Small intestine (tissue), 7 donors: ENCODE results near the gene ERAP2. TPM values are rescaled to one million over a fixed set of nuclear protein-coding genes. Genes with fewer than 3 reads are reported as not detected.

Experiments used
- DNase-seq, 2 donors: peaks; one replicate each; pipeline versions ENCODE4 v3.0.0 to v3.0.0-alpha.2; 2013
- FAIRE-seq: peaks from 2 replicates; lab custom pipeline; 2012; peaks lifted over from hg19 to GRCh38; lab: Jason Lieb, UNC
- H3K27ac ChIP-seq, 3 donors: one replicate each; pipeline ENCODE4 v1.5.1; 2013; ENCODE audit warnings: low read length in 2 of 3, mild to moderate bottlenecking in 2 of 3, control low read depth in 1 of 3, inconsistent platforms in 1 of 3, low read depth in 1 of 3, moderate library complexity in 1 of 3
- H3K27me3 ChIP-seq, 3 donors: one replicate each; pipeline ENCODE4 v1.6.1; 2013; ENCODE audit warnings: low read length in 3 of 3, inconsistent platforms in 1 of 3; ENCODE audit not compliant: control insufficient read depth in 3 of 3, insufficient read depth in 3 of 3
- H3K36me3 ChIP-seq, 3 donors: one replicate each; pipeline ENCODE4 v1.6.1; 2013; ENCODE audit warnings: low read length in 3 of 3, inconsistent platforms in 1 of 3, low read depth in 1 of 3, mild to moderate bottlenecking in 1 of 3, moderate library complexity in 1 of 3; ENCODE audit not compliant: control insufficient read depth in 3 of 3, insufficient read depth in 2 of 3
- H3K4me1 ChIP-seq, 3 donors: one replicate each; pipeline ENCODE4 v1.6.1; 2013; ENCODE audit warnings: low read length in 2 of 3, inconsistent platforms in 1 of 3, low read depth in 1 of 3, mild to moderate bottlenecking in 1 of 3, moderate library complexity in 1 of 3; ENCODE audit not compliant: control insufficient read depth in 3 of 3, insufficient read depth in 2 of 3
- H3K4me3 ChIP-seq, 3 donors: one replicate each; pipeline ENCODE4 v1.5.1; 2013; ENCODE audit warnings: low read length in 3 of 3, control low read depth in 1 of 3, inconsistent platforms in 1 of 3, low read depth in 1 of 3, mild to moderate bottlenecking in 1 of 3, moderate library complexity in 1 of 3
- H3K9me3 ChIP-seq, 2 donors: one replicate each; pipeline ENCODE4 v1.6.1; 2013; ENCODE audit warnings: low read depth in 1 of 2, low read length in 1 of 2; ENCODE audit not compliant: control insufficient read depth in 2 of 2, insufficient read depth in 1 of 2
- WGBS, 3 donors: extraction: QIAGEN DNeasy Blood & Tissue Kit; methylation state at CpG; one replicate each; pipeline ENCODE4 v1.1.7; 2013; 5-methylcytosine and 5-hydroxymethylcytosine counted together
- polyA plus RNA-seq, 4 donors: library from polyadenylated mRNA; stranded (reverse) in 3 of 4; unstranded in 1 of 4; fragments of 200-250 nt in 3 of 4; fragments of 120-200 nt in 1 of 4; gene quantifications; one replicate each; pipeline versions ENCODE4 v1.2.1 to v1.2.3, GENCODE V29; 2013
- donor health status: healthy with polysubstance abuse.
- donor health status: control.
- donor health status: control.
- donor health status: Bipolar disorder and iron deficiency.
- donor health status: healthy.

ERAP2 gene
- polyA plus RNA-seq, 4 donors = 4.1 to 43.3 (median 6.0) TPM

- H3K4me1 ChIP-seq = no peaks in the 10 kb centered on the region
- DNase-seq (no peak), FAIRE-seq (no peak)
- H3K36me3 ChIP-seq = peaks cover 8 to 25% (median 9%) of the 10 kb centered on the region in 3 donors
- 95 to 98% (median 97%) methylated on average over 4 of the region's 4 CpGs for WGBS, 3 donors
- no peaks in the 10 kb centered on the region for H3K27me3 ChIP-seq
- no peak overlapping the region for H3K4me3 ChIP-seq
- H3K9me3 ChIP-seq = no peaks in the 10 kb centered on the region
- no peak overlapping the region for H3K27ac ChIP-seq
These were observed 33.1 kb downstream of the ERAP2 start for GRCh38 chr5:96909435-96909834.

GRCh38 chr5:96911139-96911538 is 34.8 kb downstream of the ERAP2 start:
- no peak for DNase-seq
- Histone ChIP-seq H3K4me3 (no peak overlapping the region), H3K36me3 (peaks cover 8 to 24% (median 10%) of the 10 kb centered on the region in 3 donors), H3K27ac (no peak overlapping the region), H3K27me3 (no peaks in the 10 kb centered on the region), H3K4me1 (no peaks in the 10 kb centered on the region), H3K9me3 (no peaks in the 10 kb centered on the region)
- 92 to 97% (median 93%) methylated on average over 2 of the region's 2 CpGs for WGBS, 3 donors
- FAIRE-seq = no peak

- Histone ChIP-seq H3K4me1 (no peaks in the 10 kb centered on the region), H3K27ac (no peak overlapping the region), H3K27me3 (no peaks in the 10 kb centered on the region), H3K9me3 (no peaks in the 10 kb centered on the region), H3K36me3 (peaks cover 8 to 24% (median 16%) of the 10 kb centered on the region in 3 donors), H3K4me3 (no peak overlapping the region)
- FAIRE-seq (no peak), DNase-seq (no peak)
- WGBS, 3 donors = 45 to 80% (median 51%) methylated on average over 2 of the region's 2 CpGs
These were observed 36.9 kb downstream of the ERAP2 start for GRCh38 chr5:96913233-96913632.

GRCh38 chr5:96919754-96920197 is 43.5 kb downstream of the ERAP2 start:
- H3K4me3 ChIP-seq = no peak overlapping the region
- FAIRE-seq = no peak
- DNase-seq = no peak
- WGBS, 3 donors = 90 to 97% (median 93%) methylated on average over 4 of the region's 4 CpGs
- H3K36me3 ChIP-seq = peaks cover 0 to 13% (median 9%) of the 10 kb centered on the region in 3 donors
- no peaks in the 10 kb centered on the region for H3K9me3 ChIP-seq
- H3K4me1 ChIP-seq = no peaks in the 10 kb centered on the region
- no peaks in the 10 kb centered on the region for H3K27me3 ChIP-seq
- no peak overlapping the region for H3K27ac ChIP-seq

GRCh38 chr5:96920744-96921355 is 44.5 kb downstream of the ERAP2 start:
- H3K4me3 ChIP-seq = no peak overlapping the region
- DNase-seq (no peak), FAIRE-seq (no peak)
- no peaks in the 10 kb centered on the region for H3K27me3 ChIP-seq
- no peaks in the 10 kb centered on the region for H3K4me1 ChIP-seq
- H3K36me3 ChIP-seq = peaks cover 0 to 11% (median 9%) of the 10 kb centered on the region in 3 donors
- H3K9me3 ChIP-seq = no peaks in the 10 kb centered on the region
- WGBS, 3 donors = 80 to 84% (median 83%) methylated on average over 3 of the region's 3 CpGs
- H3K27ac ChIP-seq = no peak overlapping the region

- Histone ChIP-seq H3K4me3 (no peak overlapping the region), H3K27me3 (no peaks in the 10 kb centered on the region), H3K9me3 (no peaks in the 10 kb centered on the region), H3K27ac (no peak overlapping the region), H3K4me1 (no peaks in the 10 kb centered on the region), H3K36me3 (peaks cover 0 to 9% (median 4%) of the 10 kb centered on the region in 3 donors)
- FAIRE-seq = no peak
- WGBS, 3 donors = 75 to 83% (median 79%) methylated on average over 12 of the region's 12 CpGs
- no peak for DNase-seq
These were observed 46.4 kb downstream of the ERAP2 start for GRCh38 chr5:96922499-96923244.

GRCh38 chr5:96924016-96924443 is 47.7 kb downstream of the ERAP2 start:
- H3K4me3 ChIP-seq = no peak overlapping the region
- H3K9me3 ChIP-seq = no peaks in the 10 kb centered on the region
- H3K27ac ChIP-seq = no peak overlapping the region
- FAIRE-seq = no peak
- no peaks in the 10 kb centered on the region for H3K27me3 ChIP-seq
- peak in 1 of 2 donors; percentile 7 for DNase-seq
- WGBS, 3 donors = 50 to 51% (median 50%) methylated on average over 3 of the region's 3 CpGs
- H3K36me3 ChIP-seq = peaks cover 0 to 6% (median 4%) of the 10 kb centered on the region in 3 donors
- H3K4me1 ChIP-seq = no peaks in the 10 kb centered on the region

- Histone ChIP-seq H3K9me3 (no peaks in the 10 kb centered on the region), H3K4me1 (no peaks in the 10 kb centered on the region), H3K27ac (no peak overlapping the region), H3K4me3 (no peak overlapping the region), H3K27me3 (no peaks in the 10 kb centered on the region), H3K36me3 (peaks cover 0 to 3% (median 2%) of the 10 kb centered on the region in 3 donors)
- DNase-seq = no peak
- no peak for FAIRE-seq
- WGBS, 3 donors = 79 to 97% (median 89%) methylated on average over 1 of the region's 1 CpG
These were observed 50.0 kb downstream of the ERAP2 start for GRCh38 chr5:96926276-96926675.
